H1 (cell line): ENCODE results near the gene NBPF1. TPM values are rescaled to one million over a fixed set of nuclear protein-coding genes. Genes with fewer than 3 reads are reported as not detected.

Source experiments
- ASH2L ChIP-seq: fragments of 200-600, 300-600 bp; sonication (generic); IDR thresholded peaks from one replicate; pipeline ENCODE4 v1.7.1; 2017; ENCODE audit warnings: low read length
- BACH1 ChIP-seq: IDR thresholded peaks from 2 replicates; pipeline ENCODE4 v1.6.1; 2012; ENCODE audit warnings: low read length, improper control_type of control experiment
- CBX8 ChIP-seq: fragments of 300-800, 300-1000 bp; sonication (generic); IDR thresholded peaks from 2 replicates; pipeline ENCODE4 v1.7.1; 2016; ENCODE audit warnings: low read depth, low read length, borderline replicate concordance
- CREB1 ChIP-seq: IDR thresholded peaks from 2 replicates; pipeline ENCODE4 v1.6.1; 2012; ENCODE audit warnings: inconsistent platforms
- EZH2 ChIP-seq: fragments of 200-600 bp; sonication (generic); IDR thresholded peaks from 2 replicates; pipeline ENCODE4 v1.7.1; 2012; ENCODE audit warnings: low read depth, mild to moderate bottlenecking, moderate library complexity, low read length, inconsistent platforms; ENCODE audit not compliant: severe bottlenecking
- FOSL1 ChIP-seq: IDR thresholded peaks from 2 replicates; pipeline ENCODE4 v1.6.1; 2011; ENCODE audit warnings: mild to moderate bottlenecking, low read depth, low read length, moderate library complexity; ENCODE audit not compliant: insufficient read depth
- GABPA ChIP-seq: IDR thresholded peaks from 2 replicates; pipeline ENCODE4 v1.6.1; 2011; ENCODE audit warnings: mild to moderate bottlenecking, low read length, moderate library complexity, borderline replicate concordance; ENCODE audit not compliant: insufficient read depth
- GTF2F1 ChIP-seq: IDR thresholded peaks from 2 replicates; pipeline ENCODE4 v1.6.1; 2012; ENCODE audit warnings: low read depth, low read length, improper control_type of control experiment, borderline replicate concordance
- HDAC6 ChIP-seq: IDR thresholded peaks from one replicate; pipeline ENCODE4 v1.7.1; 2012; ENCODE audit warnings: low read depth, mild to moderate bottlenecking, inconsistent platforms, low read length, moderate library complexity
- JUN ChIP-seq: IDR thresholded peaks from 2 replicates; pipeline ENCODE4 v1.6.1; 2011; ENCODE audit warnings: low read depth, mild to moderate bottlenecking, improper control_type of control experiment, low read length
- KDM5A ChIP-seq: fragments of 200-600 bp; IDR thresholded peaks from 2 replicates; pipeline ENCODE4 v1.7.1; 2012; ENCODE audit warnings: mild to moderate bottlenecking, low read length, inconsistent platforms, mixed read lengths
- PHF8 ChIP-seq: fragments of 200-600 bp; sonication (generic); conservative IDR thresholded peaks from 2 replicates; pipeline ENCODE4 v1.7.1; 2012; ENCODE audit warnings: low read depth, mild to moderate bottlenecking, inconsistent platforms, low read length, moderate library complexity
- POU5F1 ChIP-seq: IDR thresholded peaks from 2 replicates; pipeline ENCODE4 v1.6.1; 2011; ENCODE audit warnings: low read depth, mild to moderate bottlenecking, low read length, moderate library complexity
- RBBP5 ChIP-seq: IDR thresholded peaks from 2 replicates; pipeline ENCODE4 v1.7.1; 2012; ENCODE audit warnings: low read depth, mild to moderate bottlenecking, inconsistent platforms, low read length, moderate library complexity, borderline replicate concordance
- SP2 ChIP-seq: IDR thresholded peaks from 2 replicates; pipeline ENCODE4 v1.6.1; 2012; ENCODE audit warnings: mild to moderate bottlenecking, low read length, inconsistent platforms
- SP4 ChIP-seq: IDR thresholded peaks from 2 replicates; pipeline ENCODE4 v1.6.1; 2012; ENCODE audit warnings: low read length, inconsistent platforms
- SRF ChIP-seq: IDR thresholded peaks from 2 replicates; pipeline ENCODE4 v1.6.1; 2011; ENCODE audit warnings: mild to moderate bottlenecking, low read depth, low read length, moderate library complexity
- TAF1 ChIP-seq: IDR thresholded peaks from 2 replicates; pipeline ENCODE4 v1.6.1; 2011; ENCODE audit warnings: mild to moderate bottlenecking, low read depth, low read length
- TBP ChIP-seq: IDR thresholded peaks from 2 replicates; pipeline ENCODE4 v1.6.1; 2011; ENCODE audit warnings: low read depth, low read length, improper control_type of control experiment
- polyA plus RNA-seq, 7 experiments: library from polyadenylated mRNA; depleted of rRNA in 3 of 7; stranded (reverse) in 5 of 7; unstranded in 2 of 7; fragments of >200 nt in 5 of 7; fragments of 200-250 nt in 2 of 7; gene quantifications; 1 replicate in 5 of 7; 2 replicates in 1 of 7; 4 replicates in 1 of 7; pipeline versions ENCODE4 v1.2.1 to v1.2.3, GENCODE V29; 2011 to 2013; ENCODE audit warnings: missing spikeins in 2 of 7, mixed read lengths in 2 of 7
- total RNA-seq: library from RNA; stranded (reverse); fragmentation: NEBNext Ultra II Directional; extraction: Animal tissue kit (Norgen Biotek cat#: 25700); gene quantifications from 2 replicates; pipeline ENCODE4 v1.2.1, GENCODE V29; 2021
- TF ChIP-seq, protein P1 (sequence below): IDR thresholded peaks from 2 replicates; pipeline ENCODE4 v1.6.1; 2012; ENCODE audit warnings: low read length, inconsistent platforms
- TF ChIP-seq, protein P2 (sequence below): IDR thresholded peaks from 2 replicates; pipeline ENCODE4 v1.6.1; 2011; ENCODE audit warnings: low read length, improper control_type of control experiment

Gene NBPF1
- total and polyA plus RNA-seq, 2 of the 8 experiments (the other 6 are each of a cell fraction or from before 2014, with no cell fraction given): 9.6 to 19.3 TPM

DNA sequence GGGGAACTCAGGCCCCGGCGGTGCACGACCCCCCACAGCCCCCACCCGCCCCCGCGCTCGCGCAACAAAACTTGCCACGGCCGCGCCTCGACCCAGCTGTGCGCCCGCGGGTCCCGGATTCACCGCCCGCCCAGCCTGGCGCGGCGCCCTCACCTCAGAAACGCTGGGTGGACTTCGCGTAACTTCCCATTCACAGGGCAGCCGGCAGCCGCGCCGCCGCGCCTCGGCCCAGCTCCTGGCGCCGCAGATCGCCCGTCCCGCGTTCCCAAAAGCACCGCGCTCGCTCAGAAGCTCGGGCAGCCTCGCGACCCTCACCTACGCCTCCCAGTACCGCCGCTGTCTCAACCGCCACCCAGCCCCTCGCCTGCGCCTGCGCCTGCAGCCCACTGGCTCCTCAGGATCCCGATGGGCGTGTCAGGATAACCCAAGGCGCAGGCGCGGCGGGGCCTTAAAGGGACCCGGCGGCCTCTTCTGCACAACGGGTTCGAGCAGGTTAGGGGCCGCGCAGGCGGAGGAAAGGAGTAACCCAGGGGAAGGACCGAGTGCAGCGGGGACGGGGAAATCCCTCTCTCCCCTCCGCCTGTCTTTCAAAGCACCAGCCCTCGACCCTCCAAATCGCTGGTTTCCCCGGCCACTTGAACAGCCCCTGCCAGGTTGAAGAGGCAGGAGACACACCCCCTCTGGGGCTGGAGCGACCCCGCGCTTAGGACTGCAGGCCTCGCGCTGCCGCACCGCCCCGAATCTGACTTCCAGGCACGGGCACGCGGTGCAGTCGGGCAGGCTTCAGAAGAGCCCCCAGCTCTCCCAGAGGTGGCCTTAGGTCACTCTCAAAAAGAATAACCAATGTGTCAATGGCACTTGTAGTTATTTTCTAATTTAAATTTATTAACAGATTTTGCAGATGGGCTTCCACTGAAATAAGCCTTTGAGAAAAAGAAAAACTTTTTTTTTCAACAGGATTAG, at the start of gene NBPF1 (continued):
- TF ChIP-seq RBBP5: peak; percentile 99
- no peak for TF ChIP-seq SRF
- TF ChIP-seq, protein P1, sequence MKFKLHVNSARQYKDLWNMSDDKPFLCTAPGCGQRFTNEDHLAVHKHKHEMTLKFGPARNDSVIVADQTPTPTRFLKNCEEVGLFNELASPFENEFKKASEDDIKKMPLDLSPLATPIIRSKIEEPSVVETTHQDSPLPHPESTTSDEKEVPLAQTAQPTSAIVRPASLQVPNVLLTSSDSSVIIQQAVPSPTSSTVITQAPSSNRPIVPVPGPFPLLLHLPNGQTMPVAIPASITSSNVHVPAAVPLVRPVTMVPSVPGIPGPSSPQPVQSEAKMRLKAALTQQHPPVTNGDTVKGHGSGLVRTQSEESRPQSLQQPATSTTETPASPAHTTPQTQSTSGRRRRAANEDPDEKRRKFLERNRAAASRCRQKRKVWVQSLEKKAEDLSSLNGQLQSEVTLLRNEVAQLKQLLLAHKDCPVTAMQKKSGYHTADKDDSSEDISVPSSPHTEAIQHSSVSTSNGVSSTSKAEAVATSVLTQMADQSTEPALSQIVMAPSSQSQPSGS: no peak
- TF ChIP-seq SP2: no peak
- TF ChIP-seq KDM5A: no peak
- TF ChIP-seq TAF1: peak; percentile 77; the same call in 1 of the 2 replicates
- TF ChIP-seq CBX8: no peak
- no peak for TF ChIP-seq EZH2
- peak; percentile 74 for TF ChIP-seq TBP
- 0 out of 2 replicates have a peak, but pooled peaks have one; percentile 46 for TF ChIP-seq BACH1
- TF ChIP-seq CREB1: peak; percentile 69
- TF ChIP-seq GABPA: peak; percentile 71
- TF ChIP-seq SP4: peak; percentile 97
- TF ChIP-seq POU5F1: 0 out of 2 replicates have a peak, but pooled peaks have one; percentile 33
- TF ChIP-seq GTF2F1: no peak; the same call in 1 of the 2 replicates
- TF ChIP-seq FOSL1: 0 out of 2 replicates have a peak, but pooled peaks have one; percentile 23
- peak; percentile 100 for TF ChIP-seq ASH2L
- TF ChIP-seq HDAC6: no peak
- TF ChIP-seq JUN: no peak
- TF ChIP-seq, protein P2, sequence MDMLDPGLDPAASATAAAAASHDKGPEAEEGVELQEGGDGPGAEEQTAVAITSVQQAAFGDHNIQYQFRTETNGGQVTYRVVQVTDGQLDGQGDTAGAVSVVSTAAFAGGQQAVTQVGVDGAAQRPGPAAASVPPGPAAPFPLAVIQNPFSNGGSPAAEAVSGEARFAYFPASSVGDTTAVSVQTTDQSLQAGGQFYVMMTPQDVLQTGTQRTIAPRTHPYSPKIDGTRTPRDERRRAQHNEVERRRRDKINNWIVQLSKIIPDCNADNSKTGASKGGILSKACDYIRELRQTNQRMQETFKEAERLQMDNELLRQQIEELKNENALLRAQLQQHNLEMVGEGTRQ: no peak; the same call in 1 of the 2 replicates
- peak; percentile 77 for TF ChIP-seq PHF8
